Esophagus muscularis mucosa (tissue), 4 donors: ENCODE data around the gene NUDT21. TPM values are rescaled to one million over a fixed set of nuclear protein-coding genes. Genes with fewer than 3 reads are reported as not detected.

Experiments used
- DNase-seq: peaks from one replicate; pipeline ENCODE4 v3.0.0-alpha.2; 2017; ENCODE audit errors: extremely low spot score
- H3K27ac ChIP-seq, 4 donors: fragments of 200-600 bp; sonication (generic); replicated peaks in 1 of 4; 1 replicate in 3 of 4; 2 replicates in 1 of 4; pipeline ENCODE4 v1.5.1; 2016 to 2019; ENCODE audit warnings: mild to moderate bottlenecking in 1 of 4
- H3K27me3 ChIP-seq, 4 donors: fragments of 200-600 bp; sonication (generic); one replicate each; pipeline versions ENCODE4 v1.5.1 to v1.6.0; 2016 to 2019
- H3K36me3 ChIP-seq, 4 donors: fragments of 200-600 bp; sonication (generic); one replicate each; pipeline ENCODE4 v1.5.1; 2016 to 2019
- H3K4me1 ChIP-seq, 4 donors: fragments of 200-600 bp; sonication (generic); one replicate each; pipeline ENCODE4 v1.5.1; 2016 to 2019
- H3K4me3 ChIP-seq, 4 donors: fragments of 200-600 bp; sonication (generic); 1 replicate in 2 of 4; 2 replicates in 2 of 4; pipeline ENCODE4 v1.5.1; 2016 to 2019; ENCODE audit warnings: mild to moderate bottlenecking in 4 of 4, moderate library complexity in 1 of 4
- H3K9me3 ChIP-seq, 4 donors: fragments of 200-600 bp; sonication (generic); 1 replicate in 3 of 4; 2 replicates in 1 of 4; pipeline ENCODE4 v1.5.1; 2016 to 2019
- EP300 ChIP-seq: sonication (generic); formaldehyde crosslinking; IDR thresholded peaks from one replicate; pipeline ENCODE4 v1.6.1; 2017; ENCODE audit warnings: antibody characterized with exemption
- POLR2A ChIP-seq: fragments of 450-650 bp; IDR thresholded peaks from one replicate; pipeline ENCODE4 v1.6.1; 2017; ENCODE audit warnings: antibody characterized with exemption, moderate library complexity, mild to moderate bottlenecking, low read depth
- POLR2AphosphoS5 ChIP-seq, 2 donors: sonication (generic); formaldehyde crosslinking; IDR thresholded peaks; one replicate each; pipeline ENCODE4 v1.6.1; 2017; ENCODE audit warnings: antibody characterized with exemption in 2 of 2
- WGBS: methylation state at CpG from one replicate; pipeline ENCODE4 v1.1.5; 2018; 5-methylcytosine and 5-hydroxymethylcytosine counted together
- intact Hi-C: fragments of 100-400 bp; cut with DNase I; formaldehyde crosslinking; loops from one replicate; pipeline ENCODE4 v1.15.1; 2023
- total RNA-seq, 4 donors: library from RNA; depleted of rRNA; stranded (reverse); fragments of >200 nt; gene quantifications; one replicate each; pipeline versions ENCODE4 v1.1.0 to v1.2.1, GENCODE V29; 2016
- TF ChIP-seq, protein P1 (sequence below), 3 experiments: fragments of 200-600 bp in 2 of 3; fragments of 450-650 bp in 1 of 3; sonication (generic) in 2 of 3; IDR thresholded peaks; one replicate each; pipeline ENCODE4 v1.5.1; 2017 to 2019; ENCODE audit warnings: antibody characterized with exemption in 3 of 3, mild to moderate bottlenecking in 2 of 3, moderate library complexity in 1 of 3

Gene NUDT21
- total RNA-seq, 4 donors from 2014 or later: 35.5 to 46.7 (median 39.9) TPM

DNA sequence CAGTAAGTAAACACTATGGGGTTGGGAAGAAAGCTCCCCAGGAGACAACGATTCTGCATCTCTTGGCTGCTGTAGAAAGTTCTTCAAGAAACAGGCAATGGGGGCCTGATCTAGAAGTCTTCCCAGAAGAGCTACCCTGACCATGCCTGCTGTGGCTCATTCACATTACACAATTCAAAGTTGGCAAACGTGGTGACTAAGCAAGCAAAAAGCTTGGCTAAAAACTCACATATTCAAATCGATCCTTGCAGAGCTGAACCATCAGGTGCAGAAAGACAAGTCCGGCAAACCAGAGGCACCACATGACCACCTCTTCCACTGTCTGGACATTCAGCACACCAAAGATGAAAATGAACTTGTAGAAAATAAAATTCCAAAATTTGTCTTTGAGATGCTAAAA, 41.9 kb downstream of the NUDT21 start:
- no peaks in the 10 kb centered on the region for H3K27me3 ChIP-seq
- peaks cover 0 to 7% (median 2%) of the 10 kb centered on the region in 4 donors for H3K4me1 ChIP-seq
- H3K9me3 ChIP-seq: no peaks in the 10 kb centered on the region
- H3K4me3 ChIP-seq: no peak overlapping the region
- intact Hi-C loops: no loop called here
- peaks cover 51 to 79% (median 57%) of the 10 kb centered on the region in 4 donors for H3K36me3 ChIP-seq
- DNase-seq: no peak
- no peak for TF ChIP-seq POLR2AphosphoS5 (IDR thresholded peaks at IDR 0.05)
- TF ChIP-seq POLR2A: no peak
- TF ChIP-seq, protein P1, sequence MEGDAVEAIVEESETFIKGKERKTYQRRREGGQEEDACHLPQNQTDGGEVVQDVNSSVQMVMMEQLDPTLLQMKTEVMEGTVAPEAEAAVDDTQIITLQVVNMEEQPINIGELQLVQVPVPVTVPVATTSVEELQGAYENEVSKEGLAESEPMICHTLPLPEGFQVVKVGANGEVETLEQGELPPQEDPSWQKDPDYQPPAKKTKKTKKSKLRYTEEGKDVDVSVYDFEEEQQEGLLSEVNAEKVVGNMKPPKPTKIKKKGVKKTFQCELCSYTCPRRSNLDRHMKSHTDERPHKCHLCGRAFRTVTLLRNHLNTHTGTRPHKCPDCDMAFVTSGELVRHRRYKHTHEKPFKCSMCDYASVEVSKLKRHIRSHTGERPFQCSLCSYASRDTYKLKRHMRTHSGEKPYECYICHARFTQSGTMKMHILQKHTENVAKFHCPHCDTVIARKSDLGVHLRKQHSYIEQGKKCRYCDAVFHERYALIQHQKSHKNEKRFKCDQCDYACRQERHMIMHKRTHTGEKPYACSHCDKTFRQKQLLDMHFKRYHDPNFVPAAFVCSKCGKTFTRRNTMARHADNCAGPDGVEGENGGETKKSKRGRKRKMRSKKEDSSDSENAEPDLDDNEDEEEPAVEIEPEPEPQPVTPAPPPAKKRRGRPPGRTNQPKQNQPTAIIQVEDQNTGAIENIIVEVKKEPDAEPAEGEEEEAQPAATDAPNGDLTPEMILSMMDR (IDR thresholded peaks at IDR 0.05): no peak
- no peak for TF ChIP-seq EP300
- no peak overlapping the region for H3K27ac ChIP-seq
- WGBS: 74% methylated on average over 4 of the region's 4 CpGs

DNA sequence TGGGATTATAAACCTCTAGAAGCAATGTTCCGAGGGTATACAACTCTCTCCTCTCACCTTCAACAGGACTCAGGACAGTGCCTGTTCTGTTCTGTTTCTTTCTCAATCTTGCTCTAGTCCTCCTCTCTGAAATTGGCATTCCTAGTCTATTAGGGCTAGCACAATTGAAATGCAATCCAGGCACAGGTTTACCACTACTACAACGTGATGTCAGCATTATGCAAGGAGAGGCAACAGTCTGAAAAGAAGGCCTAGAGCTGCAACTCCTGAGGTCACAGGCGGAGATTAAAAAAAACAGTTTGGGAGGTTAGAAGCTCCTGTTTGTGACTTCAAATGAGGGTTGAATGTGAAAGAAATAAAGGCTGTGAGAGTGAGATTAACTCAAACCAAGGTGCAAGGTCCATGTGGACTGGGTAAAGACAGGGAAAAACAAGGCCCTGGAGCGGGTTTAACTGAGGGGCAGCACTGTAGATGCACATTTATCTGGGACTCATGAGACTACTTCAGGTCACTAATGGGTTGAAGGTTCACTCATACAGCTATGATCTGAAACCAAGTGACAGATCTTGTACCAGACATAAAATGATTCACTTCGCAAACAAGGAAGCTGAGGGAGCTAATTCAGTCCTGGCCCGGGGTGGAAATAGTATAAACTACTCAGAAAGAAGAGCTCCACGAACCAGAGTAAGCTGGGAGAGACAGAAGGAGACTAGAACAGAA, 42.6 kb downstream of the NUDT21 start:
- 77% methylated on average over 7 of the region's 7 CpGs for WGBS
- Histone ChIP-seq H3K27ac (no peak overlapping the region), H3K36me3 (peaks cover 54 to 83% (median 63%) of the 10 kb centered on the region in 4 donors), H3K27me3 (no peaks in the 10 kb centered on the region), H3K9me3 (no peaks in the 10 kb centered on the region), H3K4me1 (peaks cover 0 to 6% (median 0%) of the 10 kb centered on the region in 4 donors), H3K4me3 (no peak overlapping the region)
- TF ChIP-seq EP300 (no peak), POLR2A (no peak), POLR2AphosphoS5 (IDR thresholded peaks at IDR 0.05) (no peak)
- TF ChIP-seq, protein P1 (IDR thresholded peaks at IDR 0.05): no peak
- no peak for DNase-seq
- intact Hi-C loops: no loop called here

DNA sequence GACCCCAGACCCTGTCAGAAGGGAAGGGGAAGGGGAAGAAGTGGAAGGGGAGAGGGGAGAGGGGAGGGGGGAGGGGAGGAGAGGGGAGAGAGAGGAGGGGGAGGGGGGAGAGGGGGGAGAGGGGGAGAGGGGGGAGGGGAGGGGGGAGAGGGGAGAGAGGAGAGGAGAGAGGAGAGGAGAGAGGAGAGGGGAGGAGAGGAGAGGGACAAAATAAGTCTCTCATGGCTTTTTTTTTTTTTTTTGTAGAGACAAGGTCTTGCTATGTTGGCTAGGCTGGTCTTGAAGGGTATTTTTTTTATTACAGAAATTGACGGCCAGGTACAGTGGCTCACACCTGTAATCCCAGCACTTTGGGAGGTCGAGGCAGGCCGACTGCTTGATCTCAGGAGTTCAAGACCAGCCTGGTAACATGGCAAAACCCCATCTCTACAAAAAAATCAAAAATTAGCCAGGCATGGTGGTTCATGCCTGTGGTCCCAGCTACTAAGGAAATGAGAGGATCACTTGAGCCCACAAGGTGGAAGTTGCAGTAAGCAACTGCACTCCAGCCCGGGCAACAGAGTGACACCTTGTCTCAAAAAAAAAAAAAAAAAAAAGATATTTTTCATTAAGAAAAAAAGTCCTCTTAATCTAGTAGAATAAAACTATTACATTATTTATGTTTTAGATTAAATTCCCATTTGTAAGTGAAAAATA, 45.0 kb downstream of the NUDT21 start:
- H3K27ac ChIP-seq: no peak overlapping the region
- H3K27me3 ChIP-seq: no peaks in the 10 kb centered on the region
- intact Hi-C loops: no loop called here
- peaks cover 0 to 3% (median 0%) of the 10 kb centered on the region in 4 donors for H3K4me1 ChIP-seq
- no peak overlapping the region for H3K4me3 ChIP-seq
- H3K36me3 ChIP-seq: peaks cover 62 to 83% (median 72%) of the 10 kb centered on the region in 4 donors
- no peak for DNase-seq
- WGBS: 93% methylated on average over 4 of the region's 4 CpGs
- H3K9me3 ChIP-seq: no peaks in the 10 kb centered on the region
- TF ChIP-seq EP300: no peak
- TF ChIP-seq POLR2AphosphoS5 (IDR thresholded peaks at IDR 0.05): no peak
- TF ChIP-seq POLR2A: no peak
- TF ChIP-seq, protein P1 (IDR thresholded peaks at IDR 0.05): no peak

DNA sequence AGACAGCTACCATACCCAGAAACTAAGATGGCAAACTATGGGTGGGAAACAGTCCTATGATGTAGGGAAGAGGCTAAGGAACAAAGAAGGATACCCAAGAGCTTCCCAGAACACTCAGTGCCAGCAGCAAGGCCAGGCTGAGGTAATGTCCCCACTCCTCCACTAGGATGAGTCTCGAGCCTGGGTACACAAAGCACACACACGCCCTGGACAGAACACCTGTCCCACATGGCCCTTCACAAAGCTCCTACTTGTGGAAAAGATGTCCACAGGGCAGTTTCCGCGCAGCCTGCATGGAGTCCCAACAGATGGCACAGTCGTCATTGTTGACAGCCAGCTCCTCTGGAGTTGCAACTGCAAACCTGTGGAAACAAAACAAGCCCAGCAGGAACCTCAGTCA, 49.6 kb downstream of the NUDT21 start:
- H3K27me3 ChIP-seq: no peaks in the 10 kb centered on the region
- intact Hi-C loops: no loop called here
- H3K4me3 ChIP-seq: no peak overlapping the region
- TF ChIP-seq EP300: no peak
- TF ChIP-seq, protein P1 (IDR thresholded peaks at IDR 0.05): peak in 1 of 3 experiments; percentile 13
- no peak for TF ChIP-seq POLR2A
- H3K4me1 ChIP-seq: no peaks in the 10 kb centered on the region
- 100% methylated on average over 3 of the region's 5 CpGs for WGBS
- peak; percentile 57 for DNase-seq
- no peaks in the 10 kb centered on the region for H3K9me3 ChIP-seq
- H3K36me3 ChIP-seq: peaks cover 41 to 74% (median 63%) of the 10 kb centered on the region in 4 donors
- no peak overlapping the region for H3K27ac ChIP-seq
